KG1 (cell line): ENCODE results near the gene CYFIP2.

Experiments used
- DNase-seq: peaks from one replicate; lab custom pipeline; 2025; lab: John Stamatoyannopoulos, UW

CYFIP2 gene

GRCh38 chr5:157288405-157289163 lies 22.7 kb downstream of the CYFIP2 start:
- no peak for DNase-seq

- no peak for DNase-seq
These were observed 23.4 kb downstream of the CYFIP2 start for GRCh38 chr5:157289164-157289819.

- DNase-seq: no peak
These were observed 24.4 kb downstream of the CYFIP2 start for GRCh38 chr5:157290156-157290980.

- DNase-seq: no peak
These were observed 25.2 kb downstream of the CYFIP2 start for GRCh38 chr5:157290981-157291711.

GRCh38 chr5:157292599-157292998 lies 26.7 kb downstream of the CYFIP2 start:
- no peak for DNase-seq

- no peak for DNase-seq
These were observed 28.6 kb downstream of the CYFIP2 start for GRCh38 chr5:157294407-157295091.

GRCh38 chr5:157295247-157295646 lies 29.3 kb downstream of the CYFIP2 start:
- DNase-seq: no peak

GRCh38 chr5:157300564-157300963 lies 34.6 kb downstream of the CYFIP2 start:
- DNase-seq: no peak

GRCh38 chr5:157301066-157301465 lies 35.1 kb downstream of the CYFIP2 start:
- DNase-seq: no peak

GRCh38 chr5:157303023-157303422 lies 37.1 kb downstream of the CYFIP2 start:
- DNase-seq: no peak

- DNase-seq: no peak
These were observed 37.9 kb downstream of the CYFIP2 start for GRCh38 chr5:157303667-157304327.

GRCh38 chr5:157306081-157306480 lies 40.2 kb downstream of the CYFIP2 start:
- no peak for DNase-seq

GRCh38 chr5:157306692-157307471 lies 41.0 kb downstream of the CYFIP2 start:
- no peak for DNase-seq

GRCh38 chr5:157308836-157309465 lies 43.0 kb downstream of the CYFIP2 start:
- no peak for DNase-seq

- no peak for DNase-seq
These were observed 43.9 kb downstream of the CYFIP2 start for GRCh38 chr5:157309796-157310195.

GRCh38 chr5:157311595-157311994 lies 45.7 kb downstream of the CYFIP2 start:
- no peak for DNase-seq

GRCh38 chr5:157312492-157312891 lies 46.6 kb downstream of the CYFIP2 start:
- no peak for DNase-seq

GRCh38 chr5:157322581-157322980 lies 56.7 kb downstream of the CYFIP2 start:
- no peak for DNase-seq

- no peak for DNase-seq
These were observed 57.3 kb downstream of the CYFIP2 start for GRCh38 chr5:157323107-157323706.
